Sigmoid colon (tissue), 4 donors: ENCODE results near the gene TNRC18.

ENCODE experiments used
- CTCF ChIP-seq, 4 experiments: fragments of 450-650 bp in 3 of 4; fragments of 200-600 bp in 1 of 4; IDR thresholded peaks; one replicate each; pipeline ENCODE4 v1.5.1; 2016 to 2019; ENCODE audit warnings: antibody characterized with exemption in 4 of 4, mild to moderate bottlenecking in 3 of 4, moderate library complexity in 2 of 4
- EP300 ChIP-seq, 4 donors: sonication (generic); formaldehyde crosslinking; IDR thresholded peaks; one replicate each; pipeline ENCODE4 v1.6.1; 2017; ENCODE audit warnings: antibody characterized with exemption in 4 of 4
- POLR2A ChIP-seq, 2 donors: fragments of 450-650 bp; IDR thresholded peaks; one replicate each; pipeline ENCODE4 v1.6.1; 2016; ENCODE audit warnings: antibody characterized with exemption in 2 of 2, mild to moderate bottlenecking in 2 of 2, moderate library complexity in 2 of 2

GRCh38 chr7:5354460-5355232, 69.0 kb downstream of the TNRC18 start:
- TF ChIP-seq CTCF (IDR thresholded peaks at IDR 0.05) (no peak), POLR2A (IDR thresholded peaks at IDR 0.05) (no peak), EP300 (IDR thresholded peaks at IDR 0.05) (peak in 1 of 4 donors; percentile 79)
